Neutrophil (primary cell): Measurements from ENCODE around the gene ARHGAP19.

Source experiments
- H3K27ac ChIP-seq: fragments of 200-600 bp; sonication (generic); 2 replicates; pipeline ENCODE4 v1.5.1; 2016; ENCODE audit warnings: mild to moderate bottlenecking, moderate library complexity
- H3K27me3 ChIP-seq: fragments of 200-600 bp; sonication (generic); 2 replicates; pipeline ENCODE4 v1.6.0; 2016; ENCODE audit warnings: mild to moderate bottlenecking
- H3K36me3 ChIP-seq: fragments of 200-600 bp; sonication (generic); 2 replicates; pipeline ENCODE4 v1.5.1; 2017
- H3K4me1 ChIP-seq, 2 experiments: fragments of 200-600 bp in 1 of 2; sonication (generic) in 1 of 2; 1 replicate in 1 of 2; 2 replicates in 1 of 2; pipeline versions ENCODE4 v1.5.1 to v1.6.1; 2013 to 2016; ENCODE audit warnings: low read depth in 1 of 2, low read length in 1 of 2, mild to moderate bottlenecking in 1 of 2, moderate library complexity in 1 of 2; ENCODE audit not compliant: control insufficient read depth in 1 of 2, insufficient read depth in 1 of 2
- H3K4me3 ChIP-seq, 2 experiments: fragments of 200-600 bp in 1 of 2; sonication (generic) in 1 of 2; 1 replicate in 1 of 2; 2 replicates in 1 of 2; pipeline ENCODE4 v1.5.1; 2013 to 2016; ENCODE audit warnings: low read depth in 1 of 2, low read length in 1 of 2, mild to moderate bottlenecking in 1 of 2, moderate library complexity in 1 of 2
- H3K9me3 ChIP-seq: fragments of 200-600 bp; sonication (generic); 2 replicates; pipeline ENCODE4 v1.5.1; 2016
- TF ChIP-seq, protein P1 (sequence below): fragments of 200-600 bp; sonication (generic); IDR thresholded peaks from 2 replicates; pipeline ENCODE4 v1.5.1; 2016; ENCODE audit warnings: antibody characterized with exemption

The ARHGAP19 gene

DNA sequence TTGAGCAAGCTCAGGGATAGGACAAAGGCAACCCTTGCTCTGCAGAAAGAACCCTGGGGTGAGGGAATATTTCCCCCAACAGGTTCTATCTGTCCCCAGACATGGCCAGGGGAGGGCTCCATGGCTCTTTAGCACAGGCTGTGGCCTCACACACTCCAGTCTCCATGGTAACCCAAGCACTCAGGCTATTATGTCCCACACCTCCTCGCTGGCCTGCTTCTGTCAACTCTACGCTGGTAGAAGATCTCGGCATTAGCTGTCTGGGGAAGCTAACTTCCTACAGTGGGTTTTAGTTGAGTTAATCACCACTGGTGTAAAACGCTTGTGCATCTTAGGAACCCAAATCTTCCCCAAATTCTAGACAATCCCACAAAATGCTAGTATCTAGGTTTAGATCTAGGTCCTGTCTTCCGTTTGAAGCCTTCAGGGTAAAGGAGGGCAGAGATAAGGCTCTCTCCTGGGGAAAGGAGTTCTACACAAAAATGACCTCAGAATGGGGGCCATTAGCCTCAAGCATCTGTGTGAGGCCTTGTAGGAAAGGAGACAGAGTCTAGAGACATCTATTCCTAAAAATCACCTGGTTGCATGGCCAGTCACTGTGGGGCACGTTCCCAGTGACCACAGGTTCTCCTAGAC lies 70.0 kb downstream of the ARHGAP19 start:
- H3K36me3 ChIP-seq, result peaks cover 42% of the 10 kb centered on the region
- no peak overlapping the region for H3K27ac ChIP-seq
- H3K27me3 ChIP-seq, result no peaks in the 10 kb centered on the region
- H3K4me3 ChIP-seq, result no peak overlapping the region
- TF ChIP-seq, protein P1, sequence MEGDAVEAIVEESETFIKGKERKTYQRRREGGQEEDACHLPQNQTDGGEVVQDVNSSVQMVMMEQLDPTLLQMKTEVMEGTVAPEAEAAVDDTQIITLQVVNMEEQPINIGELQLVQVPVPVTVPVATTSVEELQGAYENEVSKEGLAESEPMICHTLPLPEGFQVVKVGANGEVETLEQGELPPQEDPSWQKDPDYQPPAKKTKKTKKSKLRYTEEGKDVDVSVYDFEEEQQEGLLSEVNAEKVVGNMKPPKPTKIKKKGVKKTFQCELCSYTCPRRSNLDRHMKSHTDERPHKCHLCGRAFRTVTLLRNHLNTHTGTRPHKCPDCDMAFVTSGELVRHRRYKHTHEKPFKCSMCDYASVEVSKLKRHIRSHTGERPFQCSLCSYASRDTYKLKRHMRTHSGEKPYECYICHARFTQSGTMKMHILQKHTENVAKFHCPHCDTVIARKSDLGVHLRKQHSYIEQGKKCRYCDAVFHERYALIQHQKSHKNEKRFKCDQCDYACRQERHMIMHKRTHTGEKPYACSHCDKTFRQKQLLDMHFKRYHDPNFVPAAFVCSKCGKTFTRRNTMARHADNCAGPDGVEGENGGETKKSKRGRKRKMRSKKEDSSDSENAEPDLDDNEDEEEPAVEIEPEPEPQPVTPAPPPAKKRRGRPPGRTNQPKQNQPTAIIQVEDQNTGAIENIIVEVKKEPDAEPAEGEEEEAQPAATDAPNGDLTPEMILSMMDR, result no peak
- no peaks in the 10 kb centered on the region for H3K9me3 ChIP-seq
- H3K4me1 ChIP-seq, result peaks cover 18 to 42% of the 10 kb centered on the region in 2 experiments

DNA sequence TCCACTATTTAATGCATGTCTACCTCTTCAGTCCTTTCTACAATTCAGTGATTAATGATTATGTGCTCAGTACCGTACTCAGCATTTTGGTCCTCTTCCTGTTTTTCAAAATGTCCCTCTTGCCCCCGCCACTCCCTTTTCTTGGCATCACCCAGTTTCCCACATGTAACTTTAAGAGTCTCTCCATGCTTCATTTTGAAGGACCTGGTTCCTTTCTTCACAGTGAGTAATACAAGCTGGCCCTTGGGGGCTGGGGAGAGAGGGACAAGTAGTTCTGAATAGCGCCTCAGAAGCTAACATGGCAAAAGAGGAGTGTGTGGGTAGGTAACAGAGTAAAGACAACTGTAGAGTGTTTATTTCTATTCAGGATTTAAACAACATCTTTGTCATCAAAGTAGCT lies 72.1 kb downstream of the ARHGAP19 start:
- H3K4me3 ChIP-seq, result no peak overlapping the region
- TF ChIP-seq, protein P1, result no peak
- peaks cover 18 to 47% of the 10 kb centered on the region in 2 experiments for H3K4me1 ChIP-seq
- H3K9me3 ChIP-seq, result no peaks in the 10 kb centered on the region
- H3K36me3 ChIP-seq, result peaks cover 22% of the 10 kb centered on the region
- no peak overlapping the region for H3K27ac ChIP-seq
- H3K27me3 ChIP-seq, result no peaks in the 10 kb centered on the region

GRCh38 chr10:97217299-97217698 lies 75.1 kb downstream of the ARHGAP19 start:
- TF ChIP-seq, protein P1, result no peak
- H3K4me1 ChIP-seq, result peaks cover 9 to 28% of the 10 kb centered on the region in 2 experiments
- H3K27ac ChIP-seq, result no peak overlapping the region
- peaks cover 12% of the 10 kb centered on the region for H3K36me3 ChIP-seq
- no peaks in the 10 kb centered on the region for H3K9me3 ChIP-seq
- H3K27me3 ChIP-seq, result no peaks in the 10 kb centered on the region
- H3K4me3 ChIP-seq, result no peak overlapping the region

- H3K27me3 ChIP-seq, result no peaks in the 10 kb centered on the region
- H3K9me3 ChIP-seq, result no peaks in the 10 kb centered on the region
- H3K4me1 ChIP-seq, result peaks cover 9 to 18% of the 10 kb centered on the region in 2 experiments
These were observed 76.7 kb downstream of the ARHGAP19 start for GRCh38 chr10:97215619-97216260.

GRCh38 chr10:97213431-97213830 lies 79.0 kb downstream of the ARHGAP19 start:
- peaks cover 9 to 15% of the 10 kb centered on the region in 2 experiments for H3K4me1 ChIP-seq
- no peaks in the 10 kb centered on the region for H3K36me3 ChIP-seq
- peaks cover under 1% of the 10 kb centered on the region for H3K27me3 ChIP-seq
- H3K27ac ChIP-seq, result no peak overlapping the region
- H3K4me3 ChIP-seq, result no peak overlapping the region
- TF ChIP-seq, protein P1, result no peak
- H3K9me3 ChIP-seq, result no peaks in the 10 kb centered on the region

More at GRCh38 chr10:97215619-97216260, 76.7 kb downstream of the ARHGAP19 start:
- TF ChIP-seq, protein P1, result no peak
- no peak overlapping the region for H3K4me3 ChIP-seq
- H3K27ac ChIP-seq, result no peak overlapping the region
- peaks cover 5% of the 10 kb centered on the region for H3K36me3 ChIP-seq
